AG09319 (cell line): ENCODE data around the gene TMEM272.

ENCODE experiments used
- DNase-seq: peaks from one replicate; pipeline ENCODE4 v3.0.0-alpha.2; 2010; ENCODE audit warnings: low read depth; ENCODE audit errors: extremely low read depth
- CTCF ChIP-seq: IDR thresholded peaks from 2 replicates; pipeline ENCODE4 v1.5.1; 2011; ENCODE audit warnings: low read depth, mild to moderate bottlenecking, inconsistent platforms, low read length, moderate library complexity

TMEM272 gene

GRCh38 chr13:51839711-51840540, 5.1 kb downstream of the TMEM272 start:
- no peak for DNase-seq
- no peak for TF ChIP-seq CTCF

GRCh38 chr13:51838240-51838846, 6.6 kb downstream of the TMEM272 start:
- TF ChIP-seq CTCF: no peak
- no peak for DNase-seq

GRCh38 chr13:51837016-51837415, 8.0 kb downstream of the TMEM272 start:
- no peak for TF ChIP-seq CTCF

GRCh38 chr13:51834581-51835171, 10.3 kb downstream of the TMEM272 start:
- no peak for TF ChIP-seq CTCF
- no peak for DNase-seq

More at GRCh38 chr13:51837016-51837415, 8.0 kb downstream of the TMEM272 start:
- no peak for DNase-seq

GRCh38 chr13:51833980-51834379, 11.0 kb downstream of the TMEM272 start:
- TF ChIP-seq CTCF: no peak
- no peak for DNase-seq

- TF ChIP-seq CTCF: peak; percentile 57
- DNase-seq: no peak
Observed at GRCh38 chr13:51832471-51833152, 12.4 kb downstream of the TMEM272 start.
